KMS-11 (cell line): ENCODE measurements around the gene OR13C8.

Source experiments
- H2AFZ ChIP-seq: fragments of 200-600 bp; sonication (generic); 2 replicates; pipeline ENCODE4 v1.6.1; 2016; ENCODE audit warnings: antibody characterized with exemption, mixed run types, low read depth
- H3K27ac ChIP-seq: fragments of 200-600 bp; sonication (generic); 2 replicates; pipeline ENCODE4 v1.6.1; 2016; ENCODE audit warnings: mild to moderate bottlenecking, mixed run types
- H3K27me3 ChIP-seq: fragments of 200-600 bp; sonication (generic); 2 replicates; pipeline ENCODE4 v1.6.1; 2017; ENCODE audit warnings: mild to moderate bottlenecking, low read depth, mixed run types, moderate library complexity; ENCODE audit not compliant: insufficient read depth
- H3K36me3 ChIP-seq: fragments of 200-600 bp; sonication (generic); 2 replicates; pipeline ENCODE4 v1.6.1; 2017; ENCODE audit warnings: mild to moderate bottlenecking, mixed run types; ENCODE audit not compliant: insufficient read depth
- H3K4me1 ChIP-seq: fragments of 200-600 bp; sonication (generic); 2 replicates; pipeline ENCODE4 v1.6.1; 2016; ENCODE audit warnings: mild to moderate bottlenecking, low read depth, mixed run types; ENCODE audit not compliant: poor library complexity, severe bottlenecking
- H3K4me2 ChIP-seq: fragments of 200-600 bp; sonication (generic); 2 replicates; pipeline ENCODE4 v1.7.0; 2016; ENCODE audit warnings: mild to moderate bottlenecking, mixed run types
- H3K4me3 ChIP-seq: fragments of 200-600 bp; sonication (generic); IDR thresholded peaks from 2 replicates; pipeline ENCODE4 v1.6.1; 2017; ENCODE audit warnings: low read depth, low read length, mixed read lengths; ENCODE audit not compliant: insufficient read depth
- H3K79me2 ChIP-seq: fragments of 200-600 bp; sonication (generic); 2 replicates; pipeline ENCODE4 v1.6.1; 2016; ENCODE audit warnings: low read depth, mixed run types; ENCODE audit not compliant: insufficient read depth
- H3K9ac ChIP-seq: fragments of 200-600 bp; sonication (generic); 2 replicates; pipeline ENCODE4 v1.6.1; 2016; ENCODE audit warnings: mild to moderate bottlenecking, mixed run types
- H4K20me1 ChIP-seq: fragments of 200-600 bp; sonication (generic); 2 replicates; pipeline ENCODE4 v1.6.1; 2016; ENCODE audit warnings: mild to moderate bottlenecking, mixed run types; ENCODE audit not compliant: insufficient read depth
- CTCF ChIP-seq: fragments of 200-600 bp; sonication (generic); conservative IDR thresholded peaks from 2 replicates; pipeline ENCODE4 v1.6.1; 2017; ENCODE audit warnings: low read depth, mild to moderate bottlenecking, antibody characterized with exemption, low read length, moderate library complexity, mixed read lengths

OR13C8 gene

GRCh38 chr9:104606152-104606551 is 37.2 kb downstream of the OR13C8 start:
- no peak for TF ChIP-seq CTCF
- no peaks in the 10 kb centered on the region for H3K4me1 ChIP-seq
- H3K9ac ChIP-seq = no peak overlapping the region
- no peaks in the 10 kb centered on the region for H3K27me3 ChIP-seq
- H4K20me1 ChIP-seq = no peaks in the 10 kb centered on the region
- H3K4me3 ChIP-seq = no peak overlapping the region
- no peak overlapping the region for H3K27ac ChIP-seq
- H3K36me3 ChIP-seq = no peaks in the 10 kb centered on the region
- H2AFZ ChIP-seq = no peak overlapping the region
- no peaks in the 10 kb centered on the region for H3K79me2 ChIP-seq
- H3K4me2 ChIP-seq = no peak overlapping the region

- no peak overlapping the region for H2AFZ ChIP-seq
- no peaks in the 10 kb centered on the region for H3K27me3 ChIP-seq
- no peaks in the 10 kb centered on the region for H3K36me3 ChIP-seq
- H3K4me2 ChIP-seq = no peak overlapping the region
- TF ChIP-seq CTCF = peak; percentile 42; the same call in 1 of the 2 replicates
- no peak overlapping the region for H3K4me3 ChIP-seq
- no peak overlapping the region for H3K27ac ChIP-seq
- H4K20me1 ChIP-seq = no peaks in the 10 kb centered on the region
- H3K4me1 ChIP-seq = no peaks in the 10 kb centered on the region
- no peaks in the 10 kb centered on the region for H3K79me2 ChIP-seq
- H3K9ac ChIP-seq = no peak overlapping the region
Observed at GRCh38 chr9:104608336-104608735, 39.4 kb downstream of the OR13C8 start.

GRCh38 chr9:104611213-104611612 is 42.2 kb downstream of the OR13C8 start:
- Histone ChIP-seq H2AFZ (no peak overlapping the region), H3K27me3 (no peaks in the 10 kb centered on the region), H3K4me1 (no peaks in the 10 kb centered on the region), H3K36me3 (no peaks in the 10 kb centered on the region), H3K4me2 (no peak overlapping the region), H3K9ac (no peak overlapping the region), H3K27ac (no peak overlapping the region), H4K20me1 (no peaks in the 10 kb centered on the region), H3K79me2 (no peaks in the 10 kb centered on the region), H3K4me3 (no peak overlapping the region)
- TF ChIP-seq CTCF = no peak

- H3K36me3 ChIP-seq = no peaks in the 10 kb centered on the region
- no peaks in the 10 kb centered on the region for H3K4me1 ChIP-seq
- H3K27me3 ChIP-seq = no peaks in the 10 kb centered on the region
- no peaks in the 10 kb centered on the region for H4K20me1 ChIP-seq
- H3K4me3 ChIP-seq = no peak overlapping the region
- no peak overlapping the region for H2AFZ ChIP-seq
- no peak overlapping the region for H3K9ac ChIP-seq
- H3K27ac ChIP-seq = no peak overlapping the region
- no peaks in the 10 kb centered on the region for H3K79me2 ChIP-seq
- TF ChIP-seq CTCF = no peak
- no peak overlapping the region for H3K4me2 ChIP-seq
Observed at GRCh38 chr9:104617418-104617817, 48.5 kb downstream of the OR13C8 start.

GRCh38 chr9:104618104-104618503 is 49.1 kb downstream of the OR13C8 start, which contains the start of gene OR13C9:
Gene OR13C9, minus strand, starts transcription at chr9:104618204. Its CDS starts 0 bp downstream, at chr9:104618204.
- no peaks in the 10 kb centered on the region for H4K20me1 ChIP-seq
- no peaks in the 10 kb centered on the region for H3K36me3 ChIP-seq
- H3K27me3 ChIP-seq = no peaks in the 10 kb centered on the region
- H3K9ac ChIP-seq = no peak within 1 kb of the TSS
- no peak within 1 kb of the TSS for H3K27ac ChIP-seq
- H3K4me3 ChIP-seq = no peak within 1 kb of the TSS
- no peak within 1 kb of the TSS for H2AFZ ChIP-seq
- TF ChIP-seq CTCF = no peak
- no peak within 1 kb of the TSS for H3K4me2 ChIP-seq
- no peaks in the 10 kb centered on the region for H3K4me1 ChIP-seq
- H3K79me2 ChIP-seq = no peaks in the 10 kb centered on the region
